ENCODE measurements around the gene CNNM1.

DNA sequence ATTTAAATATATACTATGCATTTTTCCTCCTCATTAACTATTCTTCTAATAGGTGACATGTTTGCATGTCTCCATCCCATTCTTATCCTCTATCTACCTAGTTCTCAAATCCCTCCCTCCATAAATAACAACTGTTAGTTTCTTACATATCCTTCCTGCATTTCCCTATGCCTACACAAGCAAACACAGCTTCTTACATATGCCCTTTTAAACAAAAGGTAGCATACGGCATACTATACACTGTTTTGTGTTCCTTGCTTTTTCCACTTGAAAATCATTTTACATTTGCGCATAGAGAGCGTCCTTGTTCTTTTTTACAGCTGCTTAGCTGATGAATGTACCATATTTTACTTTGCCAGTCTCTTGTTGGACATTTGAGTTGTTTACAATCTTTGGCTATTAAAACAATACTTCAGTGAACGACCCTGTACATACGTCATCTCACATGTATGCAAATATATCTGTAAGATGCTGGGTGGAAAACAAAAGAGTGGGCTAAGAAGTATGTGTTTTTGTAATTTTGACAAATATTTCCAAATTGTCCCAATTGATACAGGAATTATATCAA, 93.5 kb downstream of the CNNM1 start:
- TF ChIP-seq EZH2 (IDR thresholded peaks at IDR 0.05; ENCODE audit: insufficient read depth, poor library complexity, severe bottlenecking) (no peak), EZH2phosphoT487 (IDR thresholded peaks at IDR 0.05; ENCODE audit: insufficient read depth, low read depth) (no peak)
